ENCODE measurements around the gene MRNIP.
"Not testable (repeated sequence)": the region's sequence is repeated elsewhere in the genome, so short reads cannot be mapped to it uniquely, and the experiment has no call there.

MRNIP gene

DNA sequence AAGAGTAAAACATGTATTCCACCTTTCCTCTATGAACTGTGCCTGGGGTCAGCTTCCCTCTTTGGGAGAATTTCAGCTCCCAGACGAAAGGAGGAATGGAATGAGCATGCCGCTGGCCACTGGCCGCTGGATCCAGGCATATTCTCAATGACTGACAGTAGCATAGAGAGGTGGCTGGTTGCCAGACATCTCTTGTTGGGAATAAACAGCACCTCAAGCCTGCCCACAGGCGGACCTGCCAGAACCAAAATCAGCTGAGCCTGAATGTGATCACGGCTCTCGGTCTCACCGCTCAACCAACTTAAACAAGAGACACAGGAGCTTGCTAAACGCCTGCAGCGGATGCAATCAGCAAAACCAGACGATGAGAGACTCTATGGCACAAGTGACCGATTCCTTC, 28.5 kb upstream of the MRNIP start:
- no peak for DNase-seq

DNA sequence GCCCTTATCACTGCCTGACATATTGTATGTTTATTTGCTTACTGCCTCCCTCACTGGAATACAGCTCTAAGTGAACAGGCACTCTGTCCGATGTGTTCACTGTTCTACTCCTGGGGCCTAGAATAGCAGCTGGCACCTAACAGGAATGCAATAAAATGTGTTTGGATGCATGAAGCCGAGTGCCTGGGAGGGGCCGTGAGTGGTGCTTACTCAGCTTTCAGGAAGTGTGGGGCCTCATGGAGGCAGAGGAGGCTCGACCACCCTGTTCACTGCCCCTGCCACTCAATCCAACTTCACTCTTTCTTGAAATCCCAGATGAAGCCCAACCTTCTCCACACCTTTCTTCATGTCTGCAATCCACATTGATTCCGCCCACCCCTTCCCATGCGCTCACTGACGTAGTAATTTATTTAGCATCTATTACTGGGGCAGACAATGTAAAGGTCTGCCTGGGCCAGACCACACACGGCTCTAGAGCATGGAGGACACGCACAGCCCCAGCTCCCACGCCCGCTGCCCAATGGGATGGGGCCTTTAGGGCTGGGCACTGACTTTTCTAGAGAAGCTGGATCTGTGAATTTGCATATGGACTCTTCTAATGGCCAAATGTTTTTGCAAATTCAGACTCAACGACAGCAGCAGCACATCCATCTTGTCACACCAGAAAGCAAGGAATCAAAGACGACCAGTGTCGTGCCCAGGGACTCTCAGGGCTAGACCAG, 27.7 kb upstream of the MRNIP start:
- no peak for DNase-seq

DNA sequence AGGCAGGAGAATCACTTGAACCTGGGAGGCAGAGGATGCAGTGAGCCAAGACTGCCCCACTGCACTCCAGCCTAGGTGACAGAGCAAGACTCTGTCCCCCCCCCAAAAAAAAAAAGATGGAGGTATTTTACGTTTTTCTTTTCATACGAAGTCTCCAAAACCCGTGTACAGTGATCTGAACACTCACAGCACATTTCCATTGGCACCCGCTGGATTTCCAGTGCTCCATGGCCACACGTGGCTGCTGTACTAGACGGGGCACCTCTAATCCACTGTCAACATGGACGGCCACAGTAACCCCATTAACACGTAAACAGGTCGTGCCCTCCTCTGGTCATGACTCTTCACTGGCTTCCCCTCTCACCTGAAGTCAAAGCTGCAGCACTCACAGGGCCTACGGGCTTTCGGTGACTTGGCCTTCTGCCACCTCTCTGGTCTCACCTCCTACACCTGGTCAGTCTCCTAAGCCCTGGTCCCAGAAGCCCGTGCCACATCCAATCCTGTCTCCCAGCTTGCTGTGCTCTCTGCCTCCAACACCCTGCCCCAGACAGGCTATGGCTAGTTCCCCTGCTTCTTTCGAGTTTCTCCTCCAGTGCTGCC, 27.0 kb upstream of the MRNIP start:
- DNase-seq: no peak

DNA sequence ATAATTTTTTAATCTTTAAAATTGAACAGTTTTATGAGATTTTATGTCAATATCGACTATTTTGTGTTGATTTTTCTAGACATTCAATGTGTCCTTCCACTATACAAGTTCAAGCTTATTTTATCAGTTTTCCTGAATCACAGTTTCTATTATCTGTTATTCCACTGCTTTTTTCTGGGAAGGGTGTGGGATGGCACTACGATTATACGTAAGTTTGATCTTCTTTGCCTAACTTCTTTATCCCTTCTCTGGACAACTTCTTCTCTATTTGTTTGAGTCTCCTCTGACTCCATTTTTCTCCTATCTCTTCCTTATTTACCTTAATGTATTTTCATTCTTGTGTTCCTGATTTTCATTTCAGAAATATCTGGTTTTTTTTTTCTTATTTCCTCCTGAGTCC, 24.5 kb upstream of the MRNIP start:
- no peak for DNase-seq

DNA sequence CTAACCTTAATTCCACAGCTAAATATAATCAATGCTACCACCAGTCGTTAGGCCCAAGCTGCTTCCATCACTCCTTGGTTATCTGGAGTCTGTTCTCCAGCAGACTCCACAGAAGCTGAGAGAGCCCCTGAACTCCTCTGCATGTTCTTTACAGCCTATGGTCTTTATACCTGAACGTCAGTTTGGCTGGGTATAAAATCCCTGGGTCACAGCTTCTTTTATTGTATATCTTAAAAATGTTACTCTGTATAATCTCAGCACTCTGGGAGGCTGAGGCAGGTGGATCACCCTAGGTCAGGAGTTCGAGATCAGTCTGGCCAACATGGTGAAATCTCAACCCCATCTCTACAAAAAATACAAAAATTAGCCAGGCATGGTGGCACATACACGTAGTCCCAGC, 23.7 kb upstream of the MRNIP start:
- no peak for DNase-seq

DNA sequence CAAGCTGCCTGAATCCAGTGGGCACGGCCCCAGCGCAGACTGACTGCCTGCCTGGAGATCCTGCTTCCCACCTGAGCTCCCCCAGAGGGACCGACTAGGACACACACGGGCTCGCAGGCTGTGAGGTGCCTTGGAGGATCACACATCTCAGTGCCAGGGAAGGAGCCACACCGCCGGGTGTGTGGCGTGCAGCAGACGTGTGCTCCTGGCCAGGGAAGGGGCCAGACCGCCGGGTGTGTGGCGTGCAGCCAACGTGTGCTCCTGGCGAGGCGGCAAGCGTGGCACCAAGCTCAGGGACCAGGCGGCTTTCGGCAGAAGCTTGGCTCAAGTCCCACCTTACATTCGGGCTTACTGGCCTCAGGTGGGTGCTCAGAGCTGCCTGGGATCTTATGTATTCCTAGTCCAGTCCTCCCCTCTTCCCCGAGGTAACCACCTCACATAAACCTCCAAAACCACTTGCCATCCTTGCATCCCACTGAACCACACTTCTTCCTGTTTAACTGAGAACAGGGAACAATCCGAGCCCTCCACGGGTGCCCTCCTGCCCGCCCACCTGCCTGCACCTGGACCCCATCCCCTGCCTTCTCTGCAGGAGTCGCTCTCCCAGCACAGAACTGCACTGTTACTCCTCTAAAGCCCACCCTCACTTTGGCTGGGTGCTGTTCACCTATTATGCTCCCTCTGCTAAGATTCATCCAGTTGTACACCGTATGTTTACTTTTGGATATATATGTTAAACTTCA, 22.4 kb upstream of the MRNIP start:
- DNase-seq: no peak

DNA sequence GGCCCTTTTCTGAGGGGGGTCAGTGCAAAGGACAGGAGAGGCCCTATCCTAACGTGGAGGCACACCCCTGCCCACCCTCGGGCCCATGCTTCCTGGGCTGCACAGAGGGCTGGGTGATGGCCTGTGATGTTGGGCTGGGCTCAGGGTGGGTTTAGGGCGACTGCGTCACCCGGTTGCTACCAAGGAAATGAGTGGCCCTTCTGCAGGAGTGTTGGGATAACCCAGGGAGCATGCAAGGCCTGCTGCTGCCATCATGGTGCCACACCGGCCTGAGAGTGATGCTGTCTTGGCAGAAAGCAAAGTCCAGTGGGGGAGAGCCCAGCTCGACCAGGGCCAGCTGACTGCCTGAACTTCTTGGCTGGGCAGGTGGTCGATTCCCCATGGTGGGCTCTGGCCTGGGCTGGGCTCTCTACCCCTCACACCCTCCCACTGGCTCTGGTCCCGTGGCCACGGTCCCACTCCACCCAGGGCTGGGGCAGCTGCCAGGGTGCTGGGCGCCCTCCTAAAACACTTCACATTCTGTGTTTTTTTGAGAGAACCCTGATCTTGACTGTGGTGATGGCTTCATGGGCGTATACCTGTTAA, 21.5 kb upstream of the MRNIP start:
- no peak for DNase-seq

DNA sequence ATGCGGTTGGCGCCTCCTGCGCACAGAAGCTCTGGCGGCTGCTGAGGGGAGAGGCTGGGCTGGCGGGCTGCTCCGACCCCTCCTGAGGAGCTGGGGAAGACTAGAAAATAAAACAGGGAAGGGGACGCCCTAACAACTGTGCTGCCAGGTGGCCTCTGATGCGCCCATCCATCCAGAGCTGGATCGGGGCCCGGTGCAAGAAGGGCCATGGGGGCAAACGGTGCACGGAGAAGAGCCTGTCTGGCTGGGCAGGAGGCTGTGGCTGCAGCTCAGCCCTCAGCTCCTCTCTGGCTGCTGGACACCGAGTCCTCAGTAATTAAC, 21.0 kb upstream of the MRNIP start:
- no peak for DNase-seq

DNA sequence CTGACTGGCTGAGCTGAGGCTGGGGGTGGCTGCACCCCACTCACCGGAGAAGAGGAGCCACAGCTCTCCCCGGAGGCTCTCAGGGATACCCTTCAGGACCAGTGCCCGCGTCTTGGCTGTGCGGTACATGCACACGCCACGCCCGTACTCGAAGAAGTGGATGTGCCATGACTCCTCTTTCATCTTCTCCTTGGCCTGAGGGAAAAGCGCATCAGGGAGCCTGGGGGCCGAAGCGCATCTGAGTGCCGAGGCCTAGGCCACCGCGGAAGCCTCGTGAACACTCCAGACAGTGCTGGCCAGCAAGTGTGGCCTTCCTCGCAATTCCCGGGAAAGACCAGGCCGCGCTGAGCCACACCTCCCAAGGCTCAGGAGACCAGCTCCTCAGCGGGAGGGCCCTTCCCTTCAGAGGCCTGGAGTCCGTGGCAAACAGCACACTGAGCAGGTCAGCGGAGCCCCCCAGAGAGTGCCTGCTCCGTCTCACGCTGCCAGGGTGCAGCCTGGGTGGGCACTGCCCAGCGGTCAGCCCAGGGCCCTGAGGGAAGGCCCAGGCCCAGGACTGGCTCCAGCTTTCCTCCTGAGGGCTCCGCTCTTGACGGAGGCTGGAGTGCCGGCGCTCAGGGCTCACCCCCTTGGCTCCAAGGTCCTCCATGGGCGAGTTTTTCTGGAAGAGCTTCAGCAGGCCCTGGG, 20.5 kb upstream of the MRNIP start:
- no peak for DNase-seq

DNA sequence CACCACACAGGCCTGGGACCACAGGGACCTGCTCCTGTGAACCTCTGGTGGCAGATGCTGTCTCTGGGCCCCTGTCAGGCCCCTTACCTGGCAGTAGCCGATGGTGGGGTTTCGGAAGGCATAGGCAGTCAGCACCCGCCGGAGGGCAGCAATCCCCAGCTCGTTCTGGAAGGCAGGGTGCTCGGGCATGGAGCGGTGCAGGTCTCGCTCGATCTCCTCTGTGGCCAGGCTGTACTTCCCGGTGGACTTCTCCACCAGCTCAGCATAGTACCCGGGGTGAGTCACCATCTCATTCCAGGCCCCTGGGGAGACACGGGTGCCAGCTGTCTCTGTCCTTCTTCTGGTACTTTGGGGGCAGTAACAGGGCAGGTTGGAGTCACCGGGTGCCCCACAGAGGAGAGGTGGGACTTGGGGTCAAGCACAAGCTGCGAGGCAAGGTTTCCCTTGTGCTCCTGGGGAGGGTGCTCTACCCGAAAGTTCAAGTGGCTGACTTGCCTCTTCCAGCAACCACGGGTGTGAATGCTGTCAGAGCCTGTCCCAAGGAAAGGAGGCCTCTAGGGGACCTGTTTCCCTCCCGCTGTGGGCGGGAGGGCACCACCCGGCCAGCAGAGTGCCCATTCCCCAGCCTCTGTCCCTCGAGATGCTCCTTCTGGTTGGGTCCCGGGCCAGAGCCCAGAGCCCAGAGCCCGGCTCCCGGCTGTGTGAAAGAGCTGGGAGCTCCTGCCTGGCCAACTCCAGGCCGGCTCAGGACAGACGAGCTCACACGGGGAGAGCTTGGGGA, 19.8 kb upstream of the MRNIP start:
- DNase-seq: no peak

DNA sequence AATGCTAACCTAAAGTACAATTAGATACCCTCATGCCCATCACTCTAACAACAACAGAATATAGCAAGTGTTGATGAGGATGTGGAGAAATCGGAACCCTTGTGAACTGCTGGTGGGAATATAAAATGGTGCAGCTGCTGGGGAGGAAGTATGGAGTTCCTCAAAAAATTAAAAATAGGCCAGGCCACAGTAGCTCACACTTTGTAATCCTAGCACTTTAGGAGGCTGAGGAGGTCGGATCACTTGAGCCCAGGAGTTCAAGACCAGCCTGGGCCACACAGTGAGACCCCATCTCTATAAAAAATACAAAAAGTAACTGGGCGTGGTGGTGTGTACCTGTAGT, 18.0 kb upstream of the MRNIP start:
- peak; percentile 6 to 36 for DNase-seq

DNA sequence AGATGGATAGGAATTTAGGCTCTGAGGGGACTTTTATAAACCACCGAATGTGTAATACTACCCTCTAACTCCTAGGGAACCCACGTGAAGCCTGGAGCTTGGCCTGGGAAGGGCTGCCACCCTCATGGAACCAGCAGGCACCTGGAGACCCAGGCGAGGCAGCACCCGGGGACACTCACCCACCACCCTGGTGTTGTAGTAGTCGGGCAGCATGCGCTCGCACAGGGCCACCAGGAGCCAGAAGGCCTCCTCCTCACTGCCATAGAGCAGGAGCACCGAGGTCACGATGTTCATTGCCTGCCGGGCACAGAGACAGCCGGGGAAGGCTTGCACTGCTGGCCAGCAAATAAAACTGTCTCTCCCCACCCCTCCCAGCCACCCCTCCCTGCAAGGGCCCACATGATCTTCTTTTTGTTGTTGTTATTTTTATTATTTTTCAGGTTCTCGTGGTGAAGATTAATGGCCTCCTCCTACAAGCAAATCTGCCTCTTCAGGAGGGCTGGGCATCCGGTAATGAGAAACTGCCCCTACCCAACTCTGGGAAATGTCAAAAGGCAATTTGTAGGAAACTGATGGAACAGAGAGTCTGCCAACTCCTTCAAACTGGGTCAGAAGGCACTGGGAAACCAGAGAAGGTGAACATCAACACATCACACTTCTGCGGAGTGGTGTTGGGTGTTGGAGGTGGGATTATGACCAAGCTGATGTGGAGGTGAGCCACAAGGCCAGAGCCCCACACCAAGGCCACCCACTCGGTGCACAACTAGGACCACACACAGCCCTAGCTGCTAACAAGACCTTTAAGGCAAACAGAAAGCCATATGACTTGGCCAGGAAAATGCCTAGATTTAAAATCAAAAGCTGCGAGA, 17.4 kb upstream of the MRNIP start:
- no peak for DNase-seq

DNA sequence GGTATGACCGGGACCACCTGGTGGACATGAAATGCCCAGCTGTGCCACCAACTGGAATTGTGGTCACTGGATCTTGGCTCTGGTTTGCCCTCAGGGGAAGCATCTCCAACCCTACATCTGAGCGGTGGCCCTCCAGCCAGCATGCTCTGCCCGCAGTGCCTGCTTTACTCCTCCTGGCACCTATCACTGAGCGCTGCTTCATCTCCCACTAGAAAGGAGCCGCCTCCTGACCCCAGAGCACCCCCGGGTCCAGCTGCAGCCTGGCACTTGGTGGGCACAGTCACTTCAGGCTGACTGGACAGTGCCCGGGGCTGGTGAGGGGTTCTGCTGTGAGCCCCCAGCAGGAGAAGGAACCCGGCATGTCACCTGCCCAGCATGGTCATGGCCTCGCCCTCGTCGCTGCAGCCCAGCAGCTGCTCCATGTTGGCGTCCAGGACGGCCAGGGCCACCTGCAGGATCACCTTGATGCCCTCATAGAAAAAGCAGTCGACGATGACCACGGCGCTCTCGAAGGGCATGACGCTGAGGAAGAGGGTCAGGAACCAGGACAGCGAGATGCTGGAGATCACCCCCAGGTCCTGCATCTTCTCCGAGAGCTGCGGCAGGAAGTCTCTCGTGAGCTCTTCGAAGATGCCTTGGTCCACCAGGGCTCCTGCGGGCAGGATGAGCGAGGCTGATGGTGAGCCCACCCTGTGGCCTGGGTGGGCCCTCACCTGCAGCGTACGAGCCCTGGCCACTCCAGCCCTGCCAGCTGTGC, 16.1 kb upstream of the MRNIP start:
- DNase-seq: no peak

DNA sequence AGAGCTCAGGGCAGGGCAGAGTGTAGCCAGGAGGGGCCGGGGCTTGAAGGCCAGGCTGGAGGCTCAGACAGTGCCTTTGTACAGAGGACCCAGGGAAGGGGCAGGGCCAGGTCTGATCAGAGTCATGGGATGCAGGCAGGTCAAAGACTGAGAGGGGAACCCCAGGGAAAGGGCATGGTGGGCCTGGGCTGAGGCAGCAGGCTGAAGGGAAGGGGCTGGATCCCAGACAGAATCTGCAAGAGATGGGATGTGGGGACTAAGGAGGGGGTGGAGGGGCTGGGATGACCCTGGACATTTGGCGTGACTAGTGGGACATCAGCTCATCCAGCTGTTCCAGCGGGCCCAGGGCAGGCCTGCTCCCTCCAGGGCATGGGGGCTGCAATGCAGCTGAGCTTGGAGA, 15.5 kb upstream of the MRNIP start:
- no peak for DNase-seq

DNA sequence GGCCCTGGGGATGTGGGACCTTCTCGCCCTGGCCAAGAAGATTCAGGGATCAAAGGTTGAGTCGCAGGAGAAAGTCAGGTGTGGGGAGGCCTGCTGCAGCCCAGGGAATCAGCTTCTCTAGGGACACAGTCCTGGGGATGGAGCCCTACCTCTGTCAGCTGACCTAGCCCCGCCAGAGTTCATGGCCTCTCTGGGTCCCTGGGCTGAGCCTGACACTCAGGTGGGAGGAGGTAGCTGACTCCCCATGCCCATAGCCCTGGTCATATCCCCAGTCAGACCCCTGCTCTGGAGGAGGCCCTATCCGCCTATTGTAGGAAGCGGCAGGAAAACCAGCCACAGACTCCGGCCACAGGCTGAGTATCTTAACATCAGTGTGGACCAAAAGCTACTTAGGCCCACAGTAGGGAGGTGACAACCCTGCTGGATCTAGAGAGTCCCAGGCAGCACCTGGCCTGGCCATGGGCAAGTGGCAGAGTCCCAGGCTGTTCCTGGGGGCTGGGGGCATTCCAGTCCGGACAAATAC, 15.0 kb upstream of the MRNIP start:
- DNase-seq: no peak

DNA sequence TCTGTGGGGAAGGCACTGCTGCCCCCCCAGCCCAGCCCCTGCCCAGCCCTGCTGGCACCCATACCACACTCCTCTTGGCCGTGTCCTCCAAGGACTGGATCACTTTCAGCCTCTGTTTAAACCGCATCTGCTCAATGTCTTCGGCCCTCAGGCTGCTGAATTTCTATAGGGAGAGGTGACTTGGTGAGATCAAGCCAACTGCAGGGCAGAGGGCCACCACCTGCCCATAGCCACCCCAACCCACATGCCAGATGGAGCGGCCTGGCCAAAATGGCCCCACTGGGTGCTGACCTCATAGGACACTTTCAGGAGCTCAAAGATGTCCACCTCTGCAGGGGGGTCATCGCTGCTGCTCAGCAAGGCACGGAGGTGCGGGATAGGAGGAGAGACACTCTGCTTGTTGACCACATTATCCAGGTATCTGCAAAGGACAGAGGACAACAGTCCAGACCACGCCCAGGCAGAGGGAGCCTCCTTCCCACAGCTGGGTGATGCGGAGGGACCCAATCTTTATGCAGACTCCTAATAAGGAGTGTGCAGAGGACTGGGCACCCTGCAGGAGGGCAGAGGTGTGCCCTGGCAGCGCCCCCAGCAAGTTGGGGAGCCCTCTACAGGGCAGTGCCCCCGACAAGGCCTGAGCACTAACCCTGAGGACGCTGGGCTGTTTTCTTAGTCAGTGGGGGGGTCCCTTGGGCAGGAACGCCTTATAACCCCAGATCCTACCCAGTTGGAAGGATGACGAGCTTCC, 14.4 kb upstream of the MRNIP start:
- no peak for DNase-seq

DNA sequence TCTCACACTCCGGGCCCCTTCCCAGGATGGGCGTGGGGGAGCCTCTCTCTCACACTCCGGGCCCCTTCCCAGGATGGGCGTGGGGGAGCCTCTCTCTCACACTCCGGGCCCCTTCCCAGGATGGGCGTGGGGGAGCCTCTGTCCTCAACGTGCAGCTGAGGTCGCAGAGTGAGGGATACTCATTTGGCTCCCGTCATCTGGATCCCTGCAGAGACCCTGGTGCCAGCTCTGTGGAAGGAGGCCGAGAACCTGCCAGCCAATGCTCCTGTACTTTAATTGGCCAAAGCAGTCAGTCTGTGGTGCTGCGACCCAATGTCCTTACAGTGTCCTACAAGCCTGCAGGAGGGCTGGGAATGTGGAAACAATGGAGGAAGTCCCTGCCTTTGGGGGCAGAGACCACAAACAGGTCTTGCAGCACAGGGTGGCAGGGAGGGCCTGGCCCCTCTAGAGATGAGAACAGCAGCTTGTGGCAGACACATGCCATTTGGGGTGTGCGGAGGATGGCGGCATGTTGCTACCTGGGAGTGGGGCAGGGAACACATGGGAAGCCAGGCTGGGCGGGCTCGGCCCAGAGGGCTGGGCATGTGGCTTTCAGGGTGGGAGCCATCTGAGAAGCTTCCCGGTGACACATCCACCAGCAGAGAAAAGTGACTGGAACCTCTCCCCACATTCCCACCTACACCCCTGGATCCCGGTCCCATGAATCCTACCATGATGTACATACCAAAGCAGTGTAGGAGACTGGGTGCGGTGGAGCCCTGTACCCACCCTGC, 13.6 kb upstream of the MRNIP start:
- no peak for DNase-seq

DNA sequence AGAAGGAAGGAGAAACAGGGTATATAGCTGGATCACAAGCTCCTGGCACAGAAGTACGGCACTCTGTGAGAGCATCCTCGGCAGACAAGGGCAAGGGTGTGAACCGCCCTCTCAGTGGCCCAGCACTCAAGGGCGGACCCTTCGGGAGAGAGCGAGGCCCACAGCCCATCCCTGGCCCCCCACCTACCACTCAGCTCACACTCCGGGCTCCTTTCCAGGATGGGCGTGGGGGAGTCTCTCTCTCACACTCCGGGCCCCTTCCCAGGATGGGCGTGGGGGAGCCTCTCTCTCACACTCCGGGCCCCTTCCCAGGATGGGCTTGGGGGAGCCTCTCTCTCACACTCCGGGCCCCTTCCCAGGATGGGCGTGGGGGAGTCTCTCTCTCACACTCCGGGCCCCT, 12.9 kb upstream of the MRNIP start:
- not testable (repeated sequence) for DNase-seq

DNA sequence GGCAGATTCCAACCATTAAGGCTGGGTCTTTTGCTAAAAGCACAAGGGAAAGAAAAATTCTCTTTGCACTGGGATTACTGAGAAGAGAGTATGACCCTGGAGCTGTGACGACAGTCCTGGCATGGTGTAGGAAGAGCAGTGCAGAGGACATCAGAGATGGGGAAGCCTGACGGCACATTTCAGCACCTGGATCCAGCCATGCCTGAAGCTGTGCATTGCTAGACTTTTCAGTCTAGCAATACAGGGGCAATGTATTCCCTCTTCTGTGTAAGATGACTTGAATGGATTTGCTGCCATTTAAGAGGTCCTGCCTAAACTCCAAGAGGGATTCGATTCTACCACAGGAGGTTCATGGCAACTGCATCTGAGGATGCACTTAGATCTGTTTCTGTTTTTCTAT, 12.3 kb upstream of the MRNIP start:
- DNase-seq: no peak

Data from Kasumi-1 (cell line).